Tibial nerve (tissue), 4 donors: ENCODE measurements around the gene HMX1. TPM values are rescaled to one million over a fixed set of nuclear protein-coding genes. Genes with fewer than 3 reads are reported as not detected.

Experiments used
- DNase-seq, 2 donors: peaks; one replicate each; pipeline ENCODE4 v3.0.0-alpha.2; 2019; ENCODE audit warnings: low spot score in 2 of 2
- H3K27ac ChIP-seq, 4 donors: fragments of 200-600 bp; sonication (generic) in 3 of 4; one replicate each; pipeline ENCODE4 v1.5.1; 2017 to 2019; ENCODE audit warnings: mild to moderate bottlenecking in 1 of 4
- H3K27me3 ChIP-seq, 2 donors: fragments of 200-600 bp; sonication (generic) in 1 of 2; one replicate each; pipeline versions ENCODE4 v1.5.1 to v1.6.0; 2017 to 2019
- H3K36me3 ChIP-seq, 3 donors: fragments of 200-600 bp; sonication (generic); one replicate each; pipeline ENCODE4 v1.5.1; 2018 to 2019
- H3K4me1 ChIP-seq, 4 donors: fragments of 200-600 bp; sonication (generic) in 3 of 4; one replicate each; pipeline ENCODE4 v1.5.1; 2017 to 2019
- H3K4me3 ChIP-seq, 4 donors: fragments of 200-600 bp; sonication (generic) in 3 of 4; one replicate each; pipeline ENCODE4 v1.5.1; 2017 to 2019; ENCODE audit warnings: mild to moderate bottlenecking in 1 of 4, moderate library complexity in 1 of 4
- H3K9me3 ChIP-seq, 4 donors: fragments of 200-600 bp; sonication (generic) in 3 of 4; one replicate each; pipeline ENCODE4 v1.5.1; 2017 to 2019
- EP300 ChIP-seq, 2 donors: sonication (generic); formaldehyde crosslinking; IDR thresholded peaks; one replicate each; pipeline ENCODE4 v1.6.1; 2017; ENCODE audit warnings: antibody characterized with exemption in 2 of 2, mild to moderate bottlenecking in 1 of 2
- POLR2A ChIP-seq, 2 donors: fragments of 450-650 bp; IDR thresholded peaks; one replicate each; pipeline ENCODE4 v1.6.1; 2017; ENCODE audit warnings: antibody characterized with exemption in 2 of 2, mild to moderate bottlenecking in 2 of 2, moderate library complexity in 2 of 2
- WGBS, 2 donors: methylation state at CpG; one replicate each; pipeline ENCODE4 v1.1.5; 2018; 5-methylcytosine and 5-hydroxymethylcytosine counted together
- total RNA-seq, 4 donors: library from RNA; depleted of rRNA; stranded (reverse); fragments of >200 nt; gene quantifications; one replicate each; pipeline ENCODE4 v1.1.0, GENCODE V29; 2016
- TF ChIP-seq, protein P1 (sequence below), 5 experiments: fragments of 200-600 bp in 3 of 5; fragments of 450-650 bp in 2 of 5; sonication (generic) in 3 of 5; IDR thresholded peaks; one replicate each; pipeline ENCODE4 v1.5.1; 2016 to 2019; ENCODE audit warnings: antibody characterized with exemption in 5 of 5, mild to moderate bottlenecking in 3 of 5, moderate library complexity in 2 of 5

HMX1 gene
- total RNA-seq, 4 donors from 2014 or later = 0.21 TPM; not detected in 3

DNA sequence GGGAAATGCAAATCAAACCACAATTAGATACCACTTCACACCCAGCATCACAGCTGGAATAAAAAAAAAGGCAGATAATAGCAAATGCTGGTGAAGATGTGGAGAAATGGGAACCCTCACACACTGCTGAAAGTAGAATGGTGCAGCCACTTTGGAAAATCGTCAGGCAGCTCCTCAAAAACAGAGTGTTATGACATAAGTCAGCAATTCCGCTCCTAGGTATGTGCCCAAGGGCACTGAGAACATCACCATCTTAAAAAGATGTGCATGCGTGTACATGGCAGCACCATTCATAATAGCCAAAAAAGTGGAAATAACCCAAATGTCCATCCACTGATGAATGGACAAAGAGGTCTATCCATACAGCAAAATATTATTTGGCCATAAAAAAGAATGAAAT, 28.0 kb downstream of the HMX1 start:
- H3K36me3 ChIP-seq = no peaks in the 10 kb centered on the region
- TF ChIP-seq, protein P1, sequence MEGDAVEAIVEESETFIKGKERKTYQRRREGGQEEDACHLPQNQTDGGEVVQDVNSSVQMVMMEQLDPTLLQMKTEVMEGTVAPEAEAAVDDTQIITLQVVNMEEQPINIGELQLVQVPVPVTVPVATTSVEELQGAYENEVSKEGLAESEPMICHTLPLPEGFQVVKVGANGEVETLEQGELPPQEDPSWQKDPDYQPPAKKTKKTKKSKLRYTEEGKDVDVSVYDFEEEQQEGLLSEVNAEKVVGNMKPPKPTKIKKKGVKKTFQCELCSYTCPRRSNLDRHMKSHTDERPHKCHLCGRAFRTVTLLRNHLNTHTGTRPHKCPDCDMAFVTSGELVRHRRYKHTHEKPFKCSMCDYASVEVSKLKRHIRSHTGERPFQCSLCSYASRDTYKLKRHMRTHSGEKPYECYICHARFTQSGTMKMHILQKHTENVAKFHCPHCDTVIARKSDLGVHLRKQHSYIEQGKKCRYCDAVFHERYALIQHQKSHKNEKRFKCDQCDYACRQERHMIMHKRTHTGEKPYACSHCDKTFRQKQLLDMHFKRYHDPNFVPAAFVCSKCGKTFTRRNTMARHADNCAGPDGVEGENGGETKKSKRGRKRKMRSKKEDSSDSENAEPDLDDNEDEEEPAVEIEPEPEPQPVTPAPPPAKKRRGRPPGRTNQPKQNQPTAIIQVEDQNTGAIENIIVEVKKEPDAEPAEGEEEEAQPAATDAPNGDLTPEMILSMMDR (IDR thresholded peaks at IDR 0.05) = no peak
- TF ChIP-seq EP300 (IDR thresholded peaks at IDR 0.05) (no peak), POLR2A (IDR thresholded peaks at IDR 0.05) (no peak)
- H3K4me1 ChIP-seq = no peaks in the 10 kb centered on the region
- peaks cover 0 to 39% (median 0%) of the 10 kb centered on the region in 4 donors for H3K9me3 ChIP-seq
- no peak for DNase-seq
- H3K4me3 ChIP-seq = no peak overlapping the region
- WGBS, 2 donors = 81% methylated on average over 3 of the region's 3 CpGs
- H3K27me3 ChIP-seq = no peaks in the 10 kb centered on the region
- H3K27ac ChIP-seq = no peak overlapping the region

DNA sequence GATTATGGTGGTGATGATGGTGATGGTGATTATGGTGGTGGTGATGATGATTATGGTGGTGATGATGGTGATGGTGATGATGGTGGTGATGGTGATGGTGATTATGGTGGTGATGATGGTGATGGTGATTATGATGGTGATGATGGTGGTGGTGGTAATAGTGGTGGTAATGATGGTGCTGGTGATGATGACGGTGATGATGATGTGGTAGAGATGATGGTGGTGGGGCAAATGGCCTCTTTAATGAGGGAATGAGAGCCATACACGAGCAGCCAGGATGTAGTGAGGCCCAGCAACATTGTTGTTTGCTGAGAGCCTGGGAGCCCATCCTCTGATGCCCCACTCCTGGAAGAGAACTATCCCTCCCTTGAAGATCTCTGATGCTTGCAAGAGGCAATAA, 29.0 kb downstream of the HMX1 start:
- Histone ChIP-seq H3K9me3 (peaks cover 0 to 39% (median 0%) of the 10 kb centered on the region in 4 donors), H3K4me3 (no peak overlapping the region), H3K36me3 (no peaks in the 10 kb centered on the region), H3K4me1 (no peaks in the 10 kb centered on the region), H3K27me3 (no peaks in the 10 kb centered on the region), H3K27ac (no peak overlapping the region)
- DNase-seq = no peak
- TF ChIP-seq POLR2A (IDR thresholded peaks at IDR 0.05) = no peak
- TF ChIP-seq, protein P1 (IDR thresholded peaks at IDR 0.05) = no peak
- no peak for TF ChIP-seq EP300 (IDR thresholded peaks at IDR 0.05)
- 37 to 55% methylated on average over 2 of the region's 2 CpGs for WGBS, 2 donors

DNA sequence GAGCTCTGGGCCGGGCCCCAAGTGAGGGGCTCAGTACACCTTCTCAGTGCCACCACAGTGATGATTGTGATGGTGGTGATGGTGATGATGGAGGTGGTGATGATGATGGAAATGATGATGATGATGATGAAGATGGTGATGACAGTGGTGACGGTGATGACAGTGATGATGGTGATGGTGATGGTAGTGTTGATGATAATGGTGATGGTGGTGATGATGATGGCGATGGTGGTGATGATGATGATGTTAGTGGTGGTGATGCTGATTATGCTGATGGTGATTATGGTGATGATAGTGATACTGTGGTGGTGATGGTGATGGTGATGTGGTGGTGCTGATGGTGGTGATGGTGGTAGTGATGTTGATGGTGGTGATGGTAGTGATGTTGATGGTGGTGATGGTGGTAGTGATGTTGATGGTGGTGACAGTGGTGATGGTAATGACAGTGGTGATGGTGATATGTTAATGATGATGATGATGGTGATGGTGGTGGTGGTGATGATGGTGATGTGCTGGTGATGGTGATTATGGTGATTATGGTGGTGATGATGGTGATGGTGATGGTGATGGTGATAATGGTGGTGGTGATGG, 29.9 kb downstream of the HMX1 start:
- TF ChIP-seq EP300 (IDR thresholded peaks at IDR 0.05) (no peak), POLR2A (IDR thresholded peaks at IDR 0.05) (no peak)
- TF ChIP-seq, protein P1 (IDR thresholded peaks at IDR 0.05) = no peak
- H3K27me3 ChIP-seq = no peaks in the 10 kb centered on the region
- WGBS, 2 donors = 95 to 99% methylated on average over 3 of the region's 3 CpGs
- peak in 1 of 2 donors; percentile 7 for DNase-seq
- no peaks in the 10 kb centered on the region for H3K4me1 ChIP-seq
- H3K4me3 ChIP-seq = no peak overlapping the region
- H3K27ac ChIP-seq = no peak overlapping the region
- H3K36me3 ChIP-seq = no peaks in the 10 kb centered on the region
- peaks cover 0 to 39% (median 0%) of the 10 kb centered on the region in 4 donors for H3K9me3 ChIP-seq

DNA sequence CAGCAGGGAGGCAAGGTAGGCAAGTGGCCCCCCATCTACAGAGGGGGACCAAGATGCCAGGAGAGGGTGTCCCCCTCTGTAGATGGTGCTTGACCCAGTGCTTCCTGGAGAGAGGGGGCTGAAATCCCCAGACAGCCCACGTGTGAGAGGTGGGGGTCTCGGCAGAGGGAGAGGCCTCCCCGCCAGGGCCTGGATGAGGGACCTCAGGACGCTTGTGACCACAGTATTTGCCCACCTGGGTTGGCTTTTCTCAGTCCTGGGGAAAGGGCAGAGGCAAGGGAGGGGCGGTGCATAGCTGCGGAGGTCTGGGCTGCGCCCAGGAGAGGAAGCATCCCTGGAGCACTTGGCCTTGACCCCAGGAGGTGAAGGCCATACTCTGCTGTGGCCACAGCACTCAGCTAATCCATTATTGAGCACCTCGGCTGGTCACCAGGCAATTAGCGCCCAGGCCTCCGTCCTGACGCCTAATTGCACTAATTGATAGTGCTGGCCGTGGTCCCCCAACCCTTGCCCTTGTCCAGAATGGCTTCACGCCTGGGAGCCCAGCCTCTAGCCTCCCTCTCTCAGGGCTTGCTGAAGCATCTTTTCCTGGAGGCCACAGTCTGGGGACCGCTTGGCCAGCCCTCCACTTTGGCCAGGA, 30.7 kb downstream of the HMX1 start:
- Histone ChIP-seq H3K27ac (no peak overlapping the region), H3K4me3 (no peak overlapping the region), H3K9me3 (peaks cover 0 to 37% (median 0%) of the 10 kb centered on the region in 4 donors), H3K27me3 (no peaks in the 10 kb centered on the region), H3K36me3 (no peaks in the 10 kb centered on the region), H3K4me1 (no peaks in the 10 kb centered on the region)
- 77 to 86% methylated on average over 9 to 14 of the region's 14 CpGs for WGBS, 2 donors
- DNase-seq = peak in 1 of 2 donors; percentile 5
- TF ChIP-seq EP300 (IDR thresholded peaks at IDR 0.05) = no peak
- no peak for TF ChIP-seq POLR2A (IDR thresholded peaks at IDR 0.05)
- TF ChIP-seq, protein P1 (IDR thresholded peaks at IDR 0.05) = no peak

DNA sequence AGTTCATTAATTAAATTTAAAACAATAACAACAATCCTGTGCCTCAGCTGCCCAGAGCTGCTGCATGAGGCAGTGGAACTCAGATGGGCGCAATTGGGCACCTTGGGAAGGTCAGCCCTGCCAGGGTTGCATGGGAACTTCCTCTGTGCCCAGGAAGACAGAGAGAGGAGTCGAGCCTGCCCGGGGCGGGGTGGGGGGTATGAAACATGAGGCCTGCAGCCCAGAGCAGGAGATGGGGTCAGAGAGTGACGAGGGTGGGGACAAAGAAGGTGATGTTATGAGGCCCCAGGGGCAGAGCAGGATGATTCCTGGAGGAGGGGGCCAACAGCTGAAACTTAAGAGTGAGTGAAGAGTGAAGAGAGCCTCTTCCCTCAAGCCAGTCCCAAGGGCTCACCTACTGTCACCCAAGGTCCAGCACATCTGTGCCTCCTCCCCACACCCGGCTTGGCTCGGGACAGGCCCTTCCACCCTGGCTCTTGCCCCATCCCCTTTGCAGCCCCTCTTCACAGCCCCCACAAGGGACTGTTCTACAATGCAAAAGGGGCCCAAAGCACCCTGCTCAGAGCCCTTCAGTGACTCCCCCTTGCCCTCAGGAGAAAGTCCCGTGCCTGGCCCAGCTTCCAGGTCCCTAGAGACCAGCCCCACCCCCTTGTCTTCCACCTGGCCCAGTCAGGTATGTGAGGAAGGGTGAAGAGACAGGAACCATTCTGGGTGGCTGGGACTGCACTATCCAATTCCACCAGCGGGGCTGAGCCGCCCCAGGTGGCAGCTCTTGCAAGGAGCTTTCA, 31.4 kb downstream of the HMX1 start:
- no peaks in the 10 kb centered on the region for H3K27me3 ChIP-seq

More for the DNA sequence above, 31.4 kb downstream of the HMX1 start:
- Histone ChIP-seq H3K4me1 (no peaks in the 10 kb centered on the region), H3K27ac (no peak overlapping the region), H3K4me3 (no peak overlapping the region), H3K9me3 (peaks cover 0 to 29% (median 0%) of the 10 kb centered on the region in 4 donors), H3K36me3 (no peaks in the 10 kb centered on the region)
- peak in 1 of 2 donors; percentile 6 for DNase-seq
- 74 to 76% methylated on average over 10 of the region's 10 CpGs for WGBS, 2 donors
- TF ChIP-seq POLR2A (IDR thresholded peaks at IDR 0.05) (no peak), EP300 (IDR thresholded peaks at IDR 0.05) (no peak)
- TF ChIP-seq, protein P1 (IDR thresholded peaks at IDR 0.05) = no peak
